HL-60 (cell line): ENCODE data around the gene ANK3.

Experiments
- GABPA ChIP-seq: IDR thresholded peaks from 2 replicates; pipeline ENCODE4 v1.6.1; 2012; ENCODE audit warnings: low read depth
- POLR2AphosphoS5 ChIP-seq: IDR thresholded peaks from 2 replicates; pipeline ENCODE4 v1.6.1; 2012; ENCODE audit warnings: low read depth
- SPI1 ChIP-seq: IDR thresholded peaks from 2 replicates; pipeline ENCODE4 v1.6.1; 2012; ENCODE audit warnings: low read depth, mild to moderate bottlenecking, borderline replicate concordance
- TF ChIP-seq, protein P1 (sequence below): IDR thresholded peaks from one replicate; pipeline ENCODE4 v1.5.1; 2011; ENCODE audit warnings: low read length, control low read depth, inconsistent platforms; ENCODE audit not compliant: insufficient read depth
- TF ChIP-seq, protein P2 (sequence below): IDR thresholded peaks from 2 replicates; pipeline ENCODE4 v1.6.1; 2012; ENCODE audit warnings: low read depth; ENCODE audit not compliant: insufficient replicate concordance

DNA sequence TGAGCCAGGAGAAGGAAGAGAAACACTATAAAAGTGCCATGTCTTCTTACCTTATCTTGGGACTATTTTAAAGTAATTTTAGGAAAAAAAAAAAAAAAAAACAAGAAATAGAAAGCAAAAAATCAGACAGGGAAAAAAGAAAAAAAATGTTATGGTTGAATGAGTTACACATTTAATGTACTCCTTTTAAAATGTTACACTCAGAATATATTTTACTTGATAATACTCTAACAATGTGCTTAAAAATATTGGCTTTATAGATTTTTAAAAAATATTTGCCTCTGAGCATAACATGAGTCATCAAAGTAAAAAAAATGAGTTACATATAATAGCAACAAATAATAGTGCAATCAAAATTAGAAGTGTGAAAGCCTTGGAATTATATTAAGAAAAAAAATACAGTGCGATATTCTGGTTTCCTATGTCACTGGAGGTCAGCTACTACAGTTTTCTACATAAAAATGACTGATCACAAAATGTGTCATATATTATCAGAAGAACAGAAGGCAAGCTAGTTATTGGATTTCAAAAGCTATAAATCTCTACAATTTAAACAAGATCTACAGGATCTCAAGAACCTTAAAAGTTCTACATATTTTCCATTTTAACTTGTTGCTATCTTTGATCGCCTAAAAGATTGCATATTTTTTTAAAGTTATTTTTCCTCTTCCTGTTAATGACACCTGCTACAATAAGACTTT, 252.2 kb downstream of the ANK3 start:
- TF ChIP-seq, protein P1, sequence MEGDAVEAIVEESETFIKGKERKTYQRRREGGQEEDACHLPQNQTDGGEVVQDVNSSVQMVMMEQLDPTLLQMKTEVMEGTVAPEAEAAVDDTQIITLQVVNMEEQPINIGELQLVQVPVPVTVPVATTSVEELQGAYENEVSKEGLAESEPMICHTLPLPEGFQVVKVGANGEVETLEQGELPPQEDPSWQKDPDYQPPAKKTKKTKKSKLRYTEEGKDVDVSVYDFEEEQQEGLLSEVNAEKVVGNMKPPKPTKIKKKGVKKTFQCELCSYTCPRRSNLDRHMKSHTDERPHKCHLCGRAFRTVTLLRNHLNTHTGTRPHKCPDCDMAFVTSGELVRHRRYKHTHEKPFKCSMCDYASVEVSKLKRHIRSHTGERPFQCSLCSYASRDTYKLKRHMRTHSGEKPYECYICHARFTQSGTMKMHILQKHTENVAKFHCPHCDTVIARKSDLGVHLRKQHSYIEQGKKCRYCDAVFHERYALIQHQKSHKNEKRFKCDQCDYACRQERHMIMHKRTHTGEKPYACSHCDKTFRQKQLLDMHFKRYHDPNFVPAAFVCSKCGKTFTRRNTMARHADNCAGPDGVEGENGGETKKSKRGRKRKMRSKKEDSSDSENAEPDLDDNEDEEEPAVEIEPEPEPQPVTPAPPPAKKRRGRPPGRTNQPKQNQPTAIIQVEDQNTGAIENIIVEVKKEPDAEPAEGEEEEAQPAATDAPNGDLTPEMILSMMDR, result no peak
- TF ChIP-seq POLR2AphosphoS5, result no peak
- TF ChIP-seq, protein P2, sequence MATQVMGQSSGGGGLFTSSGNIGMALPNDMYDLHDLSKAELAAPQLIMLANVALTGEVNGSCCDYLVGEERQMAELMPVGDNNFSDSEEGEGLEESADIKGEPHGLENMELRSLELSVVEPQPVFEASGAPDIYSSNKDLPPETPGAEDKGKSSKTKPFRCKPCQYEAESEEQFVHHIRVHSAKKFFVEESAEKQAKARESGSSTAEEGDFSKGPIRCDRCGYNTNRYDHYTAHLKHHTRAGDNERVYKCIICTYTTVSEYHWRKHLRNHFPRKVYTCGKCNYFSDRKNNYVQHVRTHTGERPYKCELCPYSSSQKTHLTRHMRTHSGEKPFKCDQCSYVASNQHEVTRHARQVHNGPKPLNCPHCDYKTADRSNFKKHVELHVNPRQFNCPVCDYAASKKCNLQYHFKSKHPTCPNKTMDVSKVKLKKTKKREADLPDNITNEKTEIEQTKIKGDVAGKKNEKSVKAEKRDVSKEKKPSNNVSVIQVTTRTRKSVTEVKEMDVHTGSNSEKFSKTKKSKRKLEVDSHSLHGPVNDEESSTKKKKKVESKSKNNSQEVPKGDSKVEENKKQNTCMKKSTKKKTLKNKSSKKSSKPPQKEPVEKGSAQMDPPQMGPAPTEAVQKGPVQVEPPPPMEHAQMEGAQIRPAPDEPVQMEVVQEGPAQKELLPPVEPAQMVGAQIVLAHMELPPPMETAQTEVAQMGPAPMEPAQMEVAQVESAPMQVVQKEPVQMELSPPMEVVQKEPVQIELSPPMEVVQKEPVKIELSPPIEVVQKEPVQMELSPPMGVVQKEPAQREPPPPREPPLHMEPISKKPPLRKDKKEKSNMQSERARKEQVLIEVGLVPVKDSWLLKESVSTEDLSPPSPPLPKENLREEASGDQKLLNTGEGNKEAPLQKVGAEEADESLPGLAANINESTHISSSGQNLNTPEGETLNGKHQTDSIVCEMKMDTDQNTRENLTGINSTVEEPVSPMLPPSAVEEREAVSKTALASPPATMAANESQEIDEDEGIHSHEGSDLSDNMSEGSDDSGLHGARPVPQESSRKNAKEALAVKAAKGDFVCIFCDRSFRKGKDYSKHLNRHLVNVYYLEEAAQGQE, result no peak
- no peak for TF ChIP-seq GABPA
- no peak for TF ChIP-seq SPI1
